HG03439 (cell line): ENCODE results near the gene SP9.
"Not testable (repeated sequence)": the region's sequence is repeated elsewhere in the genome, so short reads cannot be mapped to it uniquely, and the experiment has no call there.

Experiments
- ATAC-seq: cut with Tn5 transposase; IDR thresholded peaks from one replicate; pipeline ENCODE4 v1.9.1; 2021; ENCODE audit warnings: mild to moderate bottlenecking, moderate library complexity; ENCODE audit not compliant: unreplicated experiment

The SP9 gene

DNA sequence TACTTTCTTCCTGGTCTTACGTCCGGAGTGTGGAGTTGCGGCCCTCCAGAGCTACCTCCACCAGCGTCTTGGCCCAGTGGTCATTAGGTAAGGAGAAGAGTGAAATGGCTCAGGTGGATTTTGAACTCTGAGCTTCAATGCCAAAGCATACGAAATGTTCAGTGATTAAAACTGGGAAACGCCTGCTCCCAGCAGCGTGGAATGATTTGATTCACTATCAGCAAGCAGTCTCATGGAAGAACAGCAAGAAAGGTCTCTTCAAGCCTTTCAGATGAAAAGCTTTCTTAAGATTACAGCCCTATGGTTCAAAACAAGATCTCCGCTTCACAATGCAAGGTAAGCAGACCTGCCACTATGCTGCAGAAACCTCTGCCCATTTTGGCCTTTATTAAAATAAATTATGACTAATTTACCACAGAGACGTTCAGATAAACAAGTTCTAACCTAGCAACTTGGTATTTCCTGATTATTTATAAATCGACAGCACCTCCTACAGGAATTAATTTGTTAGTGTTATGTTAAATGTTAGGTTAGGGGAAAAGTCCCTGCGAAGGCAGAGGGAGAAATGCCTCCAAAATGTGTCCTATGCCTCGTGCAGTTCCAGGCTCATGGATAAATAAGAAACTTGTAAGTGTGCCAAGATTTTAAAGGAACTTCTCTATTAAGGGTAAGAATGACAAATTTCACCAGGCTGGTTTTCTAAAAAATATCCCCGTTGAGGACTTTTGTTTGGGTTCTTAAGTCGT lies 10.1 kb downstream of the SP9 start:
- ATAC-seq, result no peak

DNA sequence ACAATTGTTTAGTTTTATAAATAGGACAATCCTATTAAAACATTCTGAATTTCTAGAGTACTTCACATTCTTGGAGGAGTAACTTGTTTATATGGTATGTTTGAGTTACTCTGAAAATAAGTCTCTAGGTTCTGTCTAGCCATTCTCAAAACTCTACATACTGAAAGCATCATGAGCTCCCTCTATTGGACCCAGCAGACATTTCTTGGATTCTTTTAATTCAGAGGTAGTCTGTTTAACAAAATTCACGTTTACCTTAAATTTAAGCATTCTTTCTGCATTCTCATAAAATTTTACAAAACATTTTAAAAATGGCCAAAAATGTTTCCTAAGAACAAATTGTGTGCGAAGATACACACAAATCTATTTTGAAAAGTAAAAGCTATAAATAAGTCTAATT lies 15.3 kb downstream of the SP9 start:
- ATAC-seq, result no peak

DNA sequence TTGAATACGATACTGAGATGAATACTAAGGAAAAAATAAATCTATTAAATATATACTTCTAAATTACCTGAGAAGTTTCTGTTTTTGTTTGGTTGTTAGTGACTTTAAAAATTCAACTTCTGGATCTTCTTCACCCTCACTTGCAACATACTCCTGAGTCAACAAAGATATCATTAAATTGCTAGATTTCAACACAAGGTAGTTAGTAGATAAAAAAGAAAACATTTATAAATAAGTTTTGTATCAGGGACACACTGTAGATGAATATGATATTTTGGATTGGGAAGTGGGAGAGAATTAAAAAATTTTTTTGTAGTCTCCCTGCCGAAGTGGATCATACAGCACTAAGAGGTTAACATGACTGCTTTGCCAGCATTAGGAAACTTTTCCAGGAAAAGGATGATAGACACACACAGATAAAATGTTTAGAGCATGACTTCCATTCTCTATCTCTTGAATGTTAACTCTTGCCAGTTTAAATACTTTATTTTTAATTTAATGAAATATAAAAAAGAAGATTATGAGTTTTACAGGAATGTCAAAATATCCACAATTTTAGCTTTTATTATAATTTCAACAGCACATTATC lies 15.9 kb downstream of the SP9 start:
- no peak for ATAC-seq

DNA sequence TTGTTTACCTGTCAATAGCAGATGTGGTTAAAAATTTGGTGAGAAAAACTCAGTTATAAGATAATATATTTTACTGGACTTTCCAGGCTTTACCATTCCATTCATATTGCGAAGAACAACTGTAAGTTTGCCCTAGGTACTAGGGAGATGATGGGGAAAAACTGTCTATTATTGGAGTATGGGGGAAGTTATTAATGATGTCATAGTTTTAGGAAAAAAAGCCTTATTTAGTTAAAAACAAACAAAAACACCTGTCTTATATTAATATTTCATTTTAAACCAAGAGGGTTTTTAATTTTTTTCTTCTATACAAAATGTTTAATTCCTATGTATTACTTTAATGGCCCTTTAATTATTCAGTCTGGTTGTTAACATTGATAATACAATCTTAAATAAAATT lies 18.2 kb downstream of the SP9 start:
- no peak for ATAC-seq

DNA sequence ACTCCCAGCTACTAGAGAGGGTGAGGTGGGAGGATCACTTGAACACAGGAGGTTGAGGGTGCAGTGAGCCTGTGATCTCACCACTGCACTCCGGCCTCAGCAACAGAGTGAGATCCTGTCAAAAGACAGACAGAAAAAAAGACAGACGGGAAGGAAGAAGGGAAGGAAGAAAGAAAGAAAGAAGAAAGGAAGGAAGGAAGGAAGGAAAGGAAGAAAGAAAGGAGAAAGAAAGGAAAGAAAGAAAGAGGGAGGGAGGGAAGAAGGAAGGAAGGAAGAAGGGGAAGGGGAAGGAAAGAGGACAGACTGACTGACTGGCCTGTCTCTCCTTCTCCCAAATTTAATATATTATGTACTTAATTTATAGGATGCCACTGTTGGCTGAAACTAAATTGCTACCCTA lies 21.6 kb downstream of the SP9 start:
- ATAC-seq, result no peak

DNA sequence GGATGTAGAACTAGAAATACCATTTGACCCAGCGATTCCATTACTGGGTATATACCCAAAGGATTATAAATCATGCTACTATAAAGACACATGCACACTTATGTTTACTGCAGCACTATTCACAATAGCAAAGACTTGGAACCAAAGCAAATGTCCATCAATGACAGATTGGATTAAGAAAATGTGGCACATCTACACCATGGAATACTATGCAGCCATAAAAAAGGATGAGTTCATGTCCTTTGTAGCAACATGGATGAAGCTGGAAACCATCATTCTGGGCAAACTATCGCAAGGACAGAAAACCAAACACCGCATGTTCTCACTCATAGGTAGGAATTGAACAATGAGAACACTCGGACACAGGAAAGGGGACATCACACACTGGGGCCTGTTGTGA lies 24.9 kb downstream of the SP9 start:
- ATAC-seq, result not testable (repeated sequence)

DNA sequence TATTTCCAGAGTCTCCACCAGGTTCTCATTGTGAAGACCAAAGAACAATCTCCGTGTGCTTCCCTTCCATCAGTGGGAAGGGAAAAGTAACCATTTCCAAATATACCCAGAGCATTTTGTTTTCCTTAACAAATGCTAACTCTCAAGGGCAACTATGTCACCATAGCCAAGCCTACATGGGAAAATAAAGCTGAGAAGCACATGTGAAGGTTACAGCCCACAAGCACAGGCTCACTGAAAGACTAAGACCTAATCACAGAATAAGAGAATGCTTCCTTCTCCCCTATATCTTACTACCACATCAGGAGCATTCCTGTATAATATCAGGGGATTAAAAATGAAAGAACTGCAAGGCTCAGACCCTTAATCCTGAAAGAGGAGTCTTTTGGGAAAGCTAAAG lies 28.2 kb downstream of the SP9 start:
- ATAC-seq, result no peak

DNA sequence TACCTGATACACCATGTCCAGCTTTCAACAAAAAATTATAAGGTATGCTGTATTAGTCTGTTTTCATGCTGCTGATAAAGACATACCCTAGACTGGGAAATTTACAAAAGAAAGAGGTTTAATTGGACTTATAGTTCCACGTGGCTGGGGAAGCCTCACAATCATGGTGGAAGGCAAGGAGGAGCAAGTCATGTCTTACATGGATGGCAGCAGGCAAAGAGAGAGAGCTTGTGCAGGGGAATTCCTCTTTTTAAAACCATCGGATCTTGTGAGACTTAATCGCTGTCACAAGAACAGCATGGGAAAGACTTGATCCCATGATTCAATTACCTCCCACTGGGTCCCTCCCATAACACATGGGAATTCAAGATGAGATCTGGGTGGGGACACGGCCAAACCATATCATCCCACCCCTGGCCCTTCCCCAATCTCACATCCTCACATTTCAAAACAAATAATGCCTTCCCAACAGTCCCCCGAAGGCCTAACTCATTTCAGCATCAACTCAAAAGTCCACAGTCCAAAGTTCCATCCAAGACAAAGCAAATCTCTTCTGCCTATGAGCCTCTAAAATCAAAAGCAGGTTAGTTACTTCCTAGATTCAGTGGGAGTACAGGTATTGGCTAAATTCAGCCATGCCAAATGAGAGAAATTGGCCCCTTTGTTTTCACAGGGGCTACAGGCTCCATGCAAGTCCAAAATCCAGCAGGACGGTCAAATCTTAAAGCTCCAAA lies 28.9 kb downstream of the SP9 start:
- ATAC-seq, result not testable (repeated sequence)

DNA sequence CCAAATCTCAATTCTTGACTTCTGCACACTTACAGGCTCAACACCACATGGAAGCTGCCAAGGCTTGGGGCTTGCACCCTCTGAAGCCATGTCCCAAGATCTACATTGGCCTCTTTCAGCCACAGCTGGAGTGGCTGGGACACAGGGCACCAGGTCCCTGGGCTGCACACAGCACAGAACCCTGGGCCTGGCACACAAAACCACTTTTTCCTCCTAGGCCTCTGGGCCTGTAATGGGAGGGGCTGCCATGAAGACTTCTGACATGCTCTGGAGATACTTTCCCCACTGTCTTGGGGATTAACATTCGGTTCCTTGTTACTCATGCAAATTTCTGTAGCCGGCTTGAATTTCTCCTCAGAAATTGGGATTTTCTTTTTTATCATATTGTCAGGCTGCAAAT lies 29.9 kb downstream of the SP9 start:
- no peak for ATAC-seq

DNA sequence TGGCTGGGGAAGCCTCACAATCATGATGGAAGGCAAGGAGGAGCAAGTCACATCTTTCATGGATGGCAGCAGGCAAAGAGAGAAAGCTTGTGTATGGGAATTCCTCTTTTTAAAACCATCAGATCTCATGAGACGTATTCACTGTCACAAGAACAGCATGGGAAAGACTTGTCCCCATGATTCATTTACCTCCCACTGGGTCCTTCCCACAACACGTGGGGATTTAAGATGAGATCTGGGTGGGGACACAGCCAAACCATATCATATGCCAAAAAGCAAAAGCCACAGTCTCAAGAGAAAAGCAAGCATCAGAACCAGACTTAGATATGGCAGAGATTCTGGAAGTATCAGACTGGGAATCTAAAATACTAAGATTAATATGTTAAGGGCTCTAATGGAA lies 30.8 kb downstream of the SP9 start:
- no peak for ATAC-seq

DNA sequence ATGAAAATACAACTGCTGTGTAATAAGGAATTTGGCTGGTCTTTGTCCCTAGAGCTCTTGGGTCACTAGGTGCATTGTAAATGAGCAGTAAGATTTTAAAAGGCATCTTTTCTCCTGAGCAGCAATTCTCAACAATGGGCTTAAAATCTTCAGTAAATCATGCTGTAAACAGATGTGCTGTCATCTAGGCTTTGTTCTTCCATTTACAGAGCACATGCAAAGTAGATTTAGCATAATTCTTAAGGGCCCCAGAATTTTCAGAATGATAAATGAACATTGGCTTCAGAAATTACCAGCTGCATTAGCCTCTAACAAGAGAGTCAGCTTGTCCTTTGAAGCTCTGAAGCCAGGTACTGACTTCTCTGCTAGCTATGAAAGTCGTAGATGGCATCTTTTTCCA lies 33.9 kb downstream of the SP9 start:
- ATAC-seq, result no peak

DNA sequence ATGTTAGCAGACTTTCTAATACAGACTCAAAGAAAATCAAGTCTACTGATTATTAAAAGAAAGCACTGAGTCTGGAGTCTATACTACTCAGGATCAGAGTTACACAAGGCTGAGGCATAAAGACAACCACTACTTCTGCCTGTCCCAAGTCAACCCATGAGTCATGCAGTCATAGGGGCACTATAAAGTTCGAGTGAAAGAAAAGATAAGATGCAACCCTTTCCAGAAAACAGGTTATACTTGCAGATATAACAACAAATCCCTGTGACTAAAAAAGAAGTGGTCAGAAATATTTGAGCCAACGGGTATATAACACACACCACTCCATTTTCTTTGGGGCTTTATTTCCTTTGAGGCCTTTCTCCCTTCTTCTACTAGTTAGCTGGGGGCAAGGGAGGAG lies 42.2 kb downstream of the SP9 start:
- no peak for ATAC-seq

DNA sequence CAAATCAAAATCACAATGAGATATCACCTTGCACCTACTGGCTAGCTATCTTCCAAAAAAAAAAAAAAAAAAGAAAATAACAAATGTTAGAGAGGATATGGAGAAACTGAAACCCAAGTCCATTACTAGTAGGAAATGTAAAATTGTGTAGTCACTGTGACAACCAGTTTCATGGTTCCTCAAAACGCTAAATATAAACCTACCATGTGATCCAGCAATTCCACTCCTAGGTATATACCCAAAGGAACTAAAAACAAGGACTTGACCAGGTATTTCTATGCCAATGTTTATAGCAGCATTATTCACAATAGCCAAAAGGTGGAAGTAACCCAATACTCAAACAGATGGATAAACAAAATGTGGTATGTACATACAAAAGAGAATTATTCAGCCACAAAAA lies 49.0 kb downstream of the SP9 start:
- no peak for ATAC-seq

DNA sequence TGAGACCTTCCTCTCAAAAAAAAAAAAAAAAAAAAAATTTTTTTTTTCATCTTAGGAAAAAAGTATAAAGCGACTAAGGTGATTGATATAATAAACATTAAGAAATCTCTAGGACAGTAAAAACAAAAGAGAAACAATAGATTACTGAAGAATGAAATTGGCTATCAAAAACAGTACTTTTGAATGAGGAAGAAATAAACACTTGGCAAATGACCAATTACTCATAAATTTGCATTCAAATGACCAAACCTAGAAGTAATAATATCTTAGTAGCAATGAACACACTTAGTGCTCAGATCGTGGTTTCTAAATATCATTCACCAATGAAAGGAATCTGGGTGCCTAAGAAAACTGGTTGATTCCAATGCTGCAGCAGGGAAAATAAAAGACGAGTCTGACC lies 50.4 kb downstream of the SP9 start:
- ATAC-seq, result no peak
